HepG2 (cell line): Measurements from ENCODE around the gene ANKS1B. TPM values are rescaled to one million over a fixed set of nuclear protein-coding genes. Genes with fewer than 3 reads are reported as not detected.

Source experiments
- ATAC-seq: fragments of 200-7000 bp; cut with Tn5 transposase; 3 replicates; pipeline ENCODE4 v1.9.1; 2020; ENCODE audit warnings: mild to moderate bottlenecking, moderate library complexity
- BruUV-seq: library from RNA; stranded (reverse); fragments of 400-500 nt; replicated peaks from 2 replicates; lab custom pipeline; 2021; lab: Mats Ljungman, UMichigan
- CTCF ChIA-PET: fragments of 300-600 bp; formaldehyde crosslinking; extraction: SDS; loops from one replicate; lab custom pipeline; 2021; ENCODE audit warnings: low total read pairs, inconsistent platforms, low intra/inter-chr PET ratio; lab: Yijun Ruan, JAX
- POLR2A ChIA-PET: fragments of 350-600 bp; sonication (Branson Sonifier 250); formaldehyde crosslinking; loops from one replicate; lab custom pipeline; 2020; ENCODE audit warnings: antibody characterized with exemption, inconsistent platforms; lab: Yijun Ruan, JAX
- DNase-seq: peaks from one replicate; pipeline ENCODE4 v3.0.0-alpha.2; 2015; ENCODE audit warnings: low spot score
- FAIRE-seq: peaks from 3 replicates; lab custom pipeline; 2011; peaks lifted over from hg19 to GRCh38; lab: Jason Lieb, UNC
- H2AFZ ChIP-seq: one replicate; pipeline ENCODE4 v1.6.1; 2011; ENCODE audit warnings: low read length, inconsistent platforms
- H3K27ac ChIP-seq: fragments of 300-600 bp; 3 replicates; pipeline ENCODE4 v1.8.0; 2011; ENCODE audit warnings: mixed run types, mild to moderate bottlenecking, mixed read lengths, low read length, inconsistent platforms; ENCODE audit not compliant: insufficient read depth; ENCODE audit errors: extremely low read length
- H3K27me3 ChIP-seq, 2 experiments: fragments of 200-600 bp in 1 of 2; 2 replicates in 1 of 2; 3 replicates in 1 of 2; pipeline versions ENCODE4 v1.6.0 to v1.8.0; 2011; ENCODE audit warnings: low read length in 2 of 2, mild to moderate bottlenecking in 2 of 2, moderate library complexity in 2 of 2, inconsistent platforms in 1 of 2; ENCODE audit not compliant: insufficient read depth in 2 of 2, control insufficient read depth in 1 of 2
- H3K36me3 ChIP-seq, 2 experiments: fragments of 200-600 bp in 1 of 2; replicated peaks in 1 of 2; 2 replicates in 1 of 2; 3 replicates in 1 of 2; pipeline versions ENCODE4 v1.5.1 to v1.8.0; 2011; ENCODE audit warnings: low read length in 2 of 2, inconsistent platforms in 1 of 2; ENCODE audit not compliant: insufficient read depth in 2 of 2, control insufficient read depth in 1 of 2
- H3K4me1 ChIP-seq: 2 replicates; pipeline ENCODE4 v1.5.1; 2012; ENCODE audit warnings: low read length, inconsistent platforms; ENCODE audit not compliant: insufficient read depth
- H3K4me2 ChIP-seq: 2 replicates; pipeline ENCODE4 v1.6.0; 2011; ENCODE audit warnings: low read depth, low read length, inconsistent platforms
- H3K4me3 ChIP-seq, 3 experiments: fragments of 200-600 bp in 1 of 3; sonication (generic), shearing (Covaris generic) in 1 of 3; replicated peaks in 1 of 3; 2 replicates each; pipeline ENCODE4 v1.5.1; 2011 to 2016; ENCODE audit warnings: low read length in 3 of 3, inconsistent platforms in 2 of 3, low read depth in 2 of 3, mild to moderate bottlenecking in 2 of 3, control low read depth in 1 of 3, mixed read lengths in 1 of 3; ENCODE audit not compliant: insufficient read depth in 1 of 3
- H3K79me2 ChIP-seq: one replicate; pipeline ENCODE4 v1.6.1; 2011; ENCODE audit warnings: low read length, inconsistent platforms; ENCODE audit not compliant: insufficient read depth
- H3K9ac ChIP-seq: 2 replicates; pipeline ENCODE4 v1.6.0; 2011; ENCODE audit warnings: mild to moderate bottlenecking, low read depth, low read length, inconsistent platforms; ENCODE audit not compliant: insufficient read depth
- H3K9me3 ChIP-seq: 2 replicates; pipeline ENCODE4 v1.5.1; 2012; ENCODE audit warnings: mild to moderate bottlenecking, low read length
- H4K20me1 ChIP-seq: 2 replicates; pipeline ENCODE4 v1.6.0; 2011; ENCODE audit warnings: inconsistent platforms, mild to moderate bottlenecking, low read length, moderate library complexity; ENCODE audit not compliant: insufficient read depth
- ARNT2 ChIP-seq: sonication (generic); formaldehyde crosslinking; IDR thresholded peaks from 2 replicates; pipeline ENCODE4 v1.8.0; 2022; ENCODE audit warnings: mild to moderate bottlenecking, low read depth, missing genetic modification reagents, moderate library complexity
- HDAC1 ChIP-seq: sonication (generic); formaldehyde crosslinking; IDR thresholded peaks from 2 replicates; pipeline ENCODE4 v1.5.1; 2020; ENCODE audit warnings: mild to moderate bottlenecking, missing genetic modification reagents
- IRF2 ChIP-seq: IDR thresholded peaks from 2 replicates; pipeline ENCODE4 v1.6.1; 2018; ENCODE audit warnings: missing genetic modification reagents, missing compliant biosample characterization
- MTF1 ChIP-seq: sonication (generic); formaldehyde crosslinking; IDR thresholded peaks from 2 replicates; pipeline ENCODE4 v1.5.0; 2020; ENCODE audit warnings: missing genetic modification reagents
- RARG ChIP-seq: sonication (generic); formaldehyde crosslinking; IDR thresholded peaks from 2 replicates; pipeline ENCODE4 v1.4.0; 2020; ENCODE audit warnings: low read depth, mild to moderate bottlenecking, missing genetic modification reagents
- ZFP36L2 ChIP-seq: sonication (generic); formaldehyde crosslinking; IDR thresholded peaks from 2 replicates; pipeline ENCODE4 v1.4.0; 2020; ENCODE audit warnings: missing genetic modification reagents
- ZNF124 ChIP-seq: sonication (generic); formaldehyde crosslinking; IDR thresholded peaks from 2 replicates; pipeline ENCODE4 v1.4.0; 2020; ENCODE audit warnings: missing genetic modification reagents
- WGBS: methylation state at CpG from one replicate; pipeline ENCODE4 v1.1.6; 2017; ENCODE audit warnings: low lambda C conversion rate; 5-methylcytosine and 5-hydroxymethylcytosine counted together
- in situ Hi-C: cut with HindIII; loops from 2 replicates; pipeline ENCODE4 v1.10.0; 2017; ENCODE audit warnings: low pct_unique_long_range_greater_than_20kb; ENCODE audit not compliant: extremely low pct_ligation_motif_present
- intact Hi-C: fragments of 100-400 bp; cut with micrococcal nuclease; formaldehyde crosslinking; loops from one replicate; pipeline ENCODE4 v1.10.0; 2022; ENCODE audit not compliant: unreplicated experiment
- polyA plus RNA-seq, 8 experiments: library from polyadenylated mRNA; depleted of rRNA in 3 of 8; stranded (reverse) in 7 of 8; unstranded in 1 of 8; fragments of >200 nt; fragmentation: Illumina TruSeq in 4 of 8; extraction: Trizol in 4 of 8; gene quantifications; 2 replicates each; pipeline versions ENCODE4 v1.2.1 to v1.2.3, GENCODE V29; 2011 to 2016; ENCODE audit warnings: low read depth in 4 of 8, missing spikeins in 1 of 8, mixed read lengths in 1 of 8; ENCODE audit not compliant: insufficient read depth in 1 of 8
- total RNA-seq, 5 experiments: library from RNA; depleted of rRNA; stranded (reverse); fragments of >200 nt; fragmentation: Illumina TruSeq; extraction: Trizol; gene quantifications; 2 replicates each; pipeline ENCODE4 v1.2.3, GENCODE V29; 2016; ENCODE audit warnings: low read depth in 1 of 5
- TF ChIP-seq, protein P1 (sequence below): sonication (generic); formaldehyde crosslinking; IDR thresholded peaks from 2 replicates; pipeline ENCODE4; 2020; ENCODE audit warnings: missing genetic modification reagents, mild to moderate bottlenecking, borderline replicate concordance
- TF ChIP-seq, protein P2 (sequence below): sonication (generic); formaldehyde crosslinking; IDR thresholded peaks from 2 replicates; pipeline ENCODE4 v1.4.0; 2020; ENCODE audit warnings: mild to moderate bottlenecking, missing genetic modification reagents
- TF ChIP-seq, protein P3 (sequence below): IDR thresholded peaks from 2 replicates; pipeline ENCODE4 v1.6.1; 2012; ENCODE audit warnings: low read depth, low read length, improper control_type of control experiment
- TF ChIP-seq, protein P4 (sequence below): sonication (generic); formaldehyde crosslinking; IDR thresholded peaks from 2 replicates; pipeline ENCODE4 v1.4.0; 2020; ENCODE audit warnings: missing genetic modification reagents
- TF ChIP-seq, protein P5 (sequence below): IDR thresholded peaks from 2 replicates; pipeline ENCODE4 v1.6.1; 2016; ENCODE audit warnings: low read depth, borderline replicate concordance

Gene ANKS1B
- total and polyA plus RNA-seq, 2 of the 13 experiments (the other 11 are each of a cell fraction or from before 2014, with no cell fraction given) = 0.15 TPM; not detected in 1

DNA sequence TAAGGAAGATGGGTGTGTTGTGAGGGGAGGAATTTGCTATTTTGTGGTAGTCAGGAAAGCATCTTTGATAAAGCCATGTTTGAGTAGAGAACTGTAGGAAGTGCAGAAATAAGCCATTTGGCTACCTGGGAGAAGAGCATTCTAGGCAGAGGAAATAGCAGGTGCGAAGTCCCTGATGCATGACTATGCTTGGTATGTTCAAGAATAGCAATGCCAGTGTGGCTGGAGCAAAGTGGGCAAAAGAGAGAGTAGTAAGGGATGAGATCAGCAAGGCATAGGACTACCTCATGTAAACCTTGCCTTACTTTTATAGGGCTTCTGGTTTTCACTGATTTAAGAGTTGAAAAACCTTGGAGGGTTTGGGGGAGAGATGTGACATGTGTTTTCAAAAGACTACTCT is 702.6 kb downstream of the ANKS1B start:
- POLR2A ChIA-PET = no interaction called here
- intact Hi-C loops (no loop called here), in situ Hi-C loops (no loop called here)
- Histone ChIP-seq H3K4me1 (no peaks in the 10 kb centered on the region), H3K4me3 (no peak overlapping the region), H3K27ac (no peak overlapping the region), H3K27me3 (no peaks in the 10 kb centered on the region), H3K9ac (no peak overlapping the region), H3K79me2 (no peaks in the 10 kb centered on the region), H4K20me1 (no peaks in the 10 kb centered on the region), H3K36me3 (no peaks in the 10 kb centered on the region), H3K9me3 (peaks cover 15% of the 10 kb centered on the region), H3K4me2 (no peak overlapping the region), H2AFZ (no peak overlapping the region)
- CTCF ChIA-PET = no interaction called here
- FAIRE-seq = no peak
- BruUV-seq = no TSS peak
- no peak for DNase-seq
- no peak for ATAC-seq
- TF ChIP-seq, protein P1, sequence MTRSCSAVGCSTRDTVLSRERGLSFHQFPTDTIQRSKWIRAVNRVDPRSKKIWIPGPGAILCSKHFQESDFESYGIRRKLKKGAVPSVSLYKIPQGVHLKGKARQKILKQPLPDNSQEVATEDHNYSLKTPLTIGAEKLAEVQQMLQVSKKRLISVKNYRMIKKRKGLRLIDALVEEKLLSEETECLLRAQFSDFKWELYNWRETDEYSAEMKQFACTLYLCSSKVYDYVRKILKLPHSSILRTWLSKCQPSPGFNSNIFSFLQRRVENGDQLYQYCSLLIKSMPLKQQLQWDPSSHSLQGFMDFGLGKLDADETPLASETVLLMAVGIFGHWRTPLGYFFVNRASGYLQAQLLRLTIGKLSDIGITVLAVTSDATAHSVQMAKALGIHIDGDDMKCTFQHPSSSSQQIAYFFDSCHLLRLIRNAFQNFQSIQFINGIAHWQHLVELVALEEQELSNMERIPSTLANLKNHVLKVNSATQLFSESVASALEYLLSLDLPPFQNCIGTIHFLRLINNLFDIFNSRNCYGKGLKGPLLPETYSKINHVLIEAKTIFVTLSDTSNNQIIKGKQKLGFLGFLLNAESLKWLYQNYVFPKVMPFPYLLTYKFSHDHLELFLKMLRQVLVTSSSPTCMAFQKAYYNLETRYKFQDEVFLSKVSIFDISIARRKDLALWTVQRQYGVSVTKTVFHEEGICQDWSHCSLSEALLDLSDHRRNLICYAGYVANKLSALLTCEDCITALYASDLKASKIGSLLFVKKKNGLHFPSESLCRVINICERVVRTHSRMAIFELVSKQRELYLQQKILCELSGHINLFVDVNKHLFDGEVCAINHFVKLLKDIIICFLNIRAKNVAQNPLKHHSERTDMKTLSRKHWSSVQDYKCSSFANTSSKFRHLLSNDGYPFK (CRISPR knock-in tag) = no peak
- TF ChIP-seq, protein P2, sequence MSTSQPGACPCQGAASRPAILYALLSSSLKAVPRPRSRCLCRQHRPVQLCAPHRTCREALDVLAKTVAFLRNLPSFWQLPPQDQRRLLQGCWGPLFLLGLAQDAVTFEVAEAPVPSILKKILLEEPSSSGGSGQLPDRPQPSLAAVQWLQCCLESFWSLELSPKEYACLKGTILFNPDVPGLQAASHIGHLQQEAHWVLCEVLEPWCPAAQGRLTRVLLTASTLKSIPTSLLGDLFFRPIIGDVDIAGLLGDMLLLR (CRISPR knock-in tag) = no peak
- TF ChIP-seq ARNT2 = no peak
- no peak for TF ChIP-seq ZNF124 (CRISPR knock-in tag)
- TF ChIP-seq, protein P3, sequence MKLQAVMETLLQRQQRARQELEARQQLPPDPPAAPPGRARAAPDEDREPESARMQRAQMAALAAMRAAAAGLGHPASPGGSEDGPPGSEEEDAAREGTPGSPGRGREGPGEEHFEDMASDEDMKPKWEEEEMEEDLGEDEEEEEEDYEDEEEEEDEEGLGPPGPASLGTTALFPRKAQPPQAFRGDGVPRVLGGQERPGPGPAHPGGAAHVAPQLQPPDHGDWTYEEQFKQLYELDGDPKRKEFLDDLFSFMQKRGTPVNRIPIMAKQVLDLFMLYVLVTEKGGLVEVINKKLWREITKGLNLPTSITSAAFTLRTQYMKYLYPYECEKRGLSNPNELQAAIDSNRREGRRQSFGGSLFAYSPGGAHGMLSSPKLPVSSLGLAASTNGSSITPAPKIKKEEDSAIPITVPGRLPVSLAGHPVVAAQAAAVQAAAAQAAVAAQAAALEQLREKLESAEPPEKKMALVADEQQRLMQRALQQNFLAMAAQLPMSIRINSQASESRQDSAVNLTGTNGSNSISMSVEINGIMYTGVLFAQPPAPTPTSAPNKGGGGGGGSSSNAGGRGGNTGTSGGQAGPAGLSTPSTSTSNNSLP = no peak
- TF ChIP-seq, protein P4, sequence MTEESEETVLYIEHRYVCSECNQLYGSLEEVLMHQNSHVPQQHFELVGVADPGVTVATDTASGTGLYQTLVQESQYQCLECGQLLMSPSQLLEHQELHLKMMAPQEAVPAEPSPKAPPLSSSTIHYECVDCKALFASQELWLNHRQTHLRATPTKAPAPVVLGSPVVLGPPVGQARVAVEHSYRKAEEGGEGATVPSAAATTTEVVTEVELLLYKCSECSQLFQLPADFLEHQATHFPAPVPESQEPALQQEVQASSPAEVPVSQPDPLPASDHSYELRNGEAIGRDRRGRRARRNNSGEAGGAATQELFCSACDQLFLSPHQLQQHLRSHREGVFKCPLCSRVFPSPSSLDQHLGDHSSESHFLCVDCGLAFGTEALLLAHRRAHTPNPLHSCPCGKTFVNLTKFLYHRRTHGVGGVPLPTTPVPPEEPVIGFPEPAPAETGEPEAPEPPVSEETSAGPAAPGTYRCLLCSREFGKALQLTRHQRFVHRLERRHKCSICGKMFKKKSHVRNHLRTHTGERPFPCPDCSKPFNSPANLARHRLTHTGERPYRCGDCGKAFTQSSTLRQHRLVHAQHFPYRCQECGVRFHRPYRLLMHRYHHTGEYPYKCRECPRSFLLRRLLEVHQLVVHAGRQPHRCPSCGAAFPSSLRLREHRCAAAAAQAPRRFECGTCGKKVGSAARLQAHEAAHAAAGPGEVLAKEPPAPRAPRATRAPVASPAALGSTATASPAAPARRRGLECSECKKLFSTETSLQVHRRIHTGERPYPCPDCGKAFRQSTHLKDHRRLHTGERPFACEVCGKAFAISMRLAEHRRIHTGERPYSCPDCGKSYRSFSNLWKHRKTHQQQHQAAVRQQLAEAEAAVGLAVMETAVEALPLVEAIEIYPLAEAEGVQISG (CRISPR knock-in tag) = no peak
- TF ChIP-seq, protein P5, sequence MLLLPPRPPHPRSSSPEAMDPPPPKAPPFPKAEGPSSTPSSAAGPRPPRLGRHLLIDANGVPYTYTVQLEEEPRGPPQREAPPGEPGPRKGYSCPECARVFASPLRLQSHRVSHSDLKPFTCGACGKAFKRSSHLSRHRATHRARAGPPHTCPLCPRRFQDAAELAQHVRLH (CRISPR knock-in tag) = no peak
- no peak for TF ChIP-seq RARG (CRISPR knock-in tag)
- no peak for TF ChIP-seq ZFP36L2 (CRISPR knock-in tag)
- TF ChIP-seq HDAC1 (CRISPR knock-in tag) = no peak
- TF ChIP-seq MTF1 (CRISPR knock-in tag) = no peak
- TF ChIP-seq IRF2 = no peak
- WGBS = 0% methylated on average over 1 of the region's 1 CpG
